HCT116 (cell line): Measurements from ENCODE around the gene HSPA4. TPM values are rescaled to one million over a fixed set of nuclear protein-coding genes. Genes with fewer than 3 reads are reported as not detected.

Experiments used
- ATAC-seq: fragments of 200-7000 bp; cut with Tn5 transposase; 2 replicates; pipeline ENCODE4 v1.9.1; 2020; ENCODE audit warnings: mild to moderate bottlenecking, moderate library complexity
- BruUV-seq: library from RNA; stranded (reverse); fragments of 400-500 nt; replicated peaks from 2 replicates; lab custom pipeline; 2021; lab: Mats Ljungman, UMichigan
- CTCF ChIA-PET: fragments of 300-600 bp; sonication (Branson Sonifier 250); formaldehyde crosslinking; loops from one replicate; lab custom pipeline; 2021; ENCODE audit warnings: antibody characterized with exemption; lab: Charles Lee
- POLR2A ChIA-PET: fragments of 300-600, 350-600 bp; sonication (Branson Sonifier 250); formaldehyde crosslinking; loops from one replicate; lab custom pipeline; 2021; ENCODE audit warnings: antibody characterized with exemption; lab: Charles Lee
- RAD21 ChIA-PET, 2 experiments: fragments of 300-600 bp; sonication (Branson Sonifier 250); formaldehyde crosslinking; loops; one replicate each; lab custom pipeline; 2023; ENCODE audit warnings: low total read pairs in 2 of 2; ENCODE audit not compliant: uncharacterized antibody in 2 of 2, unreplicated experiment in 2 of 2, low non-redundant PET in 1 of 2; lab: Charles Lee
- DNase-seq: peaks from one replicate; pipeline ENCODE4 v3.0.0-alpha.2; 2010; ENCODE audit warnings: low read depth, low spot score
- H2AFZ ChIP-seq: fragments of 200-600 bp; shearing (Covaris generic), sonication (generic); 2 replicates; pipeline ENCODE4 v1.6.1; 2017; ENCODE audit warnings: low read depth, mixed run types, mixed read lengths, antibody characterized with exemption, low read length; ENCODE audit not compliant: poor library complexity, severe bottlenecking
- H3K27ac ChIP-seq: 2 replicates; pipeline ENCODE4 v1.5.1; 2012; ENCODE audit warnings: low read depth, low read length
- H3K27me3 ChIP-seq: fragments of 200-600 bp; sonication (generic); 2 replicates; pipeline ENCODE4 v1.6.1; 2016; ENCODE audit warnings: mixed run types, low read length, mixed read lengths; ENCODE audit not compliant: insufficient read depth
- H3K36me3 ChIP-seq, 2 experiments: fragments of 200-500 bp in 1 of 2; fragments of 200-600 bp in 1 of 2; sonication (Bioruptor generic) in 1 of 2; sonication (generic) in 1 of 2; 2 replicates each; pipeline versions ENCODE4 v1.5.1 to v1.6.1; 2014 to 2016; ENCODE audit warnings: low read length in 2 of 2, inconsistent platforms in 1 of 2, mixed read lengths in 1 of 2, mixed run types in 1 of 2; ENCODE audit not compliant: insufficient read depth in 2 of 2, control insufficient read depth in 1 of 2
- H3K4me1 ChIP-seq, 2 experiments: fragments of 200-600 bp in 1 of 2; sonication (generic) in 1 of 2; 2 replicates each; pipeline versions ENCODE4 v1.5.1 to v1.6.1; 2012 to 2017; ENCODE audit warnings: low read length in 2 of 2, inconsistent platforms in 1 of 2, mild to moderate bottlenecking in 1 of 2, mixed read lengths in 1 of 2, mixed run types in 1 of 2, moderate library complexity in 1 of 2; ENCODE audit not compliant: insufficient read depth in 2 of 2, control insufficient read depth in 1 of 2
- H3K4me2 ChIP-seq: fragments of 200-600 bp; sonication (generic); 2 replicates; pipeline ENCODE4 v1.6.1; 2017; ENCODE audit warnings: mixed run types, low read length, mixed read lengths
- H3K4me3 ChIP-seq, 2 experiments: fragments of 200-600 bp in 1 of 2; sonication (generic) in 1 of 2; replicated peaks in 1 of 2; 2 replicates each; pipeline ENCODE4 v1.5.1; 2011 to 2016; ENCODE audit warnings: low read length in 2 of 2, control low read depth in 1 of 2, low read depth in 1 of 2, mild to moderate bottlenecking in 1 of 2, mixed read lengths in 1 of 2, mixed run types in 1 of 2
- H3K79me2 ChIP-seq: fragments of 200-600 bp; sonication (generic); 2 replicates; pipeline ENCODE4 v1.6.1; 2017; ENCODE audit warnings: mild to moderate bottlenecking, mixed run types, low read length, moderate library complexity, mixed read lengths; ENCODE audit not compliant: insufficient read depth
- H3K9ac ChIP-seq: fragments of 200-600 bp; sonication (generic); 2 replicates; pipeline ENCODE4 v1.6.1; 2016; ENCODE audit warnings: low read length, mixed read lengths
- H3K9me2 ChIP-seq: fragments of 200-600 bp; sonication (generic), shearing (Covaris generic); 2 replicates; pipeline ENCODE4 v1.6.1; 2017; ENCODE audit warnings: mixed run types, mild to moderate bottlenecking, moderate library complexity; ENCODE audit not compliant: insufficient read depth
- H3K9me3 ChIP-seq, 2 experiments: fragments of 200-500 bp in 1 of 2; fragments of 200-600 bp in 1 of 2; sonication (Bioruptor generic) in 1 of 2; sonication (generic) in 1 of 2; 2 replicates each; pipeline ENCODE4 v1.6.1; 2014 to 2017; ENCODE audit warnings: low read length in 2 of 2, mixed read lengths in 2 of 2, inconsistent platforms in 1 of 2, low read depth in 1 of 2, mild to moderate bottlenecking in 1 of 2, mixed run types in 1 of 2, moderate library complexity in 1 of 2; ENCODE audit not compliant: control insufficient read depth in 1 of 2, insufficient read depth in 1 of 2
- H4K20me1 ChIP-seq: fragments of 200-600 bp; sonication (generic), shearing (Covaris generic); 2 replicates; pipeline ENCODE4 v1.6.1; 2017; ENCODE audit warnings: mixed run types, mild to moderate bottlenecking, moderate library complexity; ENCODE audit not compliant: insufficient read depth
- CEBPB ChIP-seq: IDR thresholded peaks from 2 replicates; pipeline ENCODE4 v1.6.1; 2012; ENCODE audit warnings: low read depth
- EGR1 ChIP-seq: IDR thresholded peaks from 2 replicates; pipeline ENCODE4 v1.6.1; 2012; ENCODE audit warnings: low read depth
- EZH2 ChIP-seq: fragments of 200-600 bp; sonication (generic); IDR thresholded peaks from 2 replicates; pipeline ENCODE4 v1.6.1; 2017; ENCODE audit warnings: antibody characterized with exemption, mixed run types
- EZH2phosphoT487 ChIP-seq: fragments of 200-600 bp; IDR thresholded peaks from 2 replicates; pipeline ENCODE4 v1.6.1; 2018; ENCODE audit warnings: antibody characterized with exemption, borderline replicate concordance
- JUND ChIP-seq: IDR thresholded peaks from 2 replicates; pipeline ENCODE4 v1.6.1; 2012
- POLR2A ChIP-seq: IDR thresholded peaks from 2 replicates; pipeline ENCODE4 v1.7.0; 2011; ENCODE audit warnings: borderline replicate concordance; ENCODE audit not compliant: insufficient read depth, insufficient read length; ENCODE audit errors: extremely low read depth
- RAD21 ChIP-seq: IDR thresholded peaks from 2 replicates; pipeline ENCODE4 v1.6.1; 2012; ENCODE audit warnings: low read depth, mild to moderate bottlenecking
- SIN3A ChIP-seq: IDR thresholded peaks from 2 replicates; pipeline ENCODE4 v1.6.1; 2012; ENCODE audit warnings: low read depth
- SP1 ChIP-seq: IDR thresholded peaks from 2 replicates; pipeline ENCODE4 v1.6.1; 2012; ENCODE audit warnings: low read depth
- SRF ChIP-seq: IDR thresholded peaks from 2 replicates; pipeline ENCODE4 v1.6.1; 2012; ENCODE audit warnings: low read depth
- TCF7L2 ChIP-seq: IDR thresholded peaks from 2 replicates; pipeline ENCODE4 v1.7.0; 2011; ENCODE audit warnings: borderline replicate concordance, inconsistent platforms; ENCODE audit not compliant: insufficient read depth, insufficient read length; ENCODE audit errors: extremely low read depth
- YY1 ChIP-seq: IDR thresholded peaks from 2 replicates; pipeline ENCODE4 v1.6.1; 2011; ENCODE audit warnings: low read length, low read depth, moderate library complexity, mild to moderate bottlenecking; ENCODE audit not compliant: insufficient replicate concordance; ENCODE audit errors: extremely low read depth
- intact Hi-C: fragments of 100-400 bp; cut with micrococcal nuclease; formaldehyde crosslinking; loops from 2 replicates; pipeline ENCODE4 v1.10.0; 2022
- total RNA-seq: library from RNA; stranded (reverse); gene quantifications from one replicate; pipeline ENCODE4 v1.2.1, GENCODE V29; 2021; ENCODE audit not compliant: unreplicated experiment
- TF ChIP-seq, protein P1 (sequence below): IDR thresholded peaks from 2 replicates; pipeline ENCODE4 v1.6.1; 2011; ENCODE audit warnings: mild to moderate bottlenecking, low read length, moderate library complexity; ENCODE audit not compliant: insufficient replicate concordance; ENCODE audit errors: extremely low read depth
- TF ChIP-seq, protein P2 (sequence below): IDR thresholded peaks from 2 replicates; pipeline ENCODE4 v1.6.1; 2012
- TF ChIP-seq, protein P3 (sequence below): IDR thresholded peaks from 2 replicates; pipeline ENCODE4 v1.6.1; 2012; ENCODE audit warnings: low read depth

HSPA4 gene
- total RNA-seq, 1 experiment from 2014 or later, result 212 TPM

DNA sequence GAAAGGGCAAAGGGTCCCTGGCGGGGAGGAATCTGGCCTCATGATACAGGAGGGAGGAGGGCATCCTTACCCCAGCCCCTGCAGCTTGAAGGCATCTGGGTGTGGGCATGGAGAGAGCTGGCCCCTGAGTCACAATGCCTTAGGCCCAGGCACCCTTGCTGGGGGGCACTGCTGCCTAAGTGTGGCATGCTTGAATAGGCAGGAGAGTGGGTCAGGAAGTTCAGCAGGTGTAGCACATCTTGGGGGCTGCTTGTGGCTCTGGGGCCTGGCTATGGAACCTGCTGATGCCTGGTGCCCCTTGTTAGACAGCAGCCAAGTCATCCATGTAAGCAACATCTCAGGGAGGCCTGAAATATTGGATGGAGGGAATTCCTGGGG, 63.1 kb downstream of the HSPA4 start:
- Histone ChIP-seq H3K4me1 (peaks cover 0 to 4% of the 10 kb centered on the region in 2 experiments; a peak in 1 of 4 replicates), H3K9me2 (no peaks in the 10 kb centered on the region), H3K9me3 (no peaks in the 10 kb centered on the region), H3K9ac (no peak overlapping the region), H4K20me1 (no peaks in the 10 kb centered on the region), H3K4me2 (no peak overlapping the region), H3K79me2 (no peaks in the 10 kb centered on the region), H3K36me3 (no peaks in the 10 kb centered on the region), H3K27ac (no peak overlapping the region), H3K27me3 (no peaks in the 10 kb centered on the region), H2AFZ (no peak overlapping the region), H3K4me3 (no peak overlapping the region)
- ChIA-PET RAD21 (no interaction called here), POLR2A (no interaction called here), CTCF (interaction anchor here (2.6 kb wide), 1 partner anchor 133 kb away, joined by 18 read pairs; no protein-coding TSS in a partner anchor)
- ATAC-seq (no peak), DNase-seq (no peak)
- BruUV-seq, result no TSS peak
- intact Hi-C loops, result loop anchor here (5.0 kb wide), 1 partner anchor 752 kb away; no protein-coding TSS in a partner anchor
- TF ChIP-seq EZH2phosphoT487, result no peak
- TF ChIP-seq, protein P1, sequence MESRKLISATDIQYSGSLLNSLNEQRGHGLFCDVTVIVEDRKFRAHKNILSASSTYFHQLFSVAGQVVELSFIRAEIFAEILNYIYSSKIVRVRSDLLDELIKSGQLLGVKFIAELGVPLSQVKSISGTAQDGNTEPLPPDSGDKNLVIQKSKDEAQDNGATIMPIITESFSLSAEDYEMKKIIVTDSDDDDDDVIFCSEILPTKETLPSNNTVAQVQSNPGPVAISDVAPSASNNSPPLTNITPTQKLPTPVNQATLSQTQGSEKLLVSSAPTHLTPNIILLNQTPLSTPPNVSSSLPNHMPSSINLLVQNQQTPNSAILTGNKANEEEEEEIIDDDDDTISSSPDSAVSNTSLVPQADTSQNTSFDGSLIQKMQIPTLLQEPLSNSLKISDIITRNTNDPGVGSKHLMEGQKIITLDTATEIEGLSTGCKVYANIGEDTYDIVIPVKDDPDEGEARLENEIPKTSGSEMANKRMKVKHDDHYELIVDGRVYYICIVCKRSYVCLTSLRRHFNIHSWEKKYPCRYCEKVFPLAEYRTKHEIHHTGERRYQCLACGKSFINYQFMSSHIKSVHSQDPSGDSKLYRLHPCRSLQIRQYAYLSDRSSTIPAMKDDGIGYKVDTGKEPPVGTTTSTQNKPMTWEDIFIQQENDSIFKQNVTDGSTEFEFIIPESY, result no peak
- TF ChIP-seq SIN3A, result no peak

DNA sequence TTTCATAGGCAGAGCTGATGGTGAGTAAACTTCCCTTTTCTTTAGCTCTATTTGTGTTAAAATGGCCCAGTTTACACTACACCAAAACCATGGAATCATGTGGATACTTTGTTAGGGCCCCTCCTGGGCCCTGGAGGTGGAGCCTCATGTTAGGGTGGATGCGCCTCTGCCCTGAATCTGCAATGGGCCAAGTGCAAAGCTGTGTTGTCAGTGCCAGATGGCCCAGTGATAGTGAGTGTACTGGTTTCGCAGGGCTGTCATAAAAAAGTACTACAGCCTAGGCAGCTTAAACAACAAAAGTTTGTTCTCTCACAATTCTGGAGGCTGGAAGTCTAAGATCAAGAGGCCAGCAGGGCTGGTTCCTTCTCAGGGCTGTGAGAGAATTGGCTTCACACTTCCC, 64.8 kb downstream of the HSPA4 start:
- CTCF ChIA-PET, result no interaction called here

More for the DNA sequence above, 64.8 kb downstream of the HSPA4 start:
- no peak overlapping the region for H3K9ac ChIP-seq
- POLR2A ChIA-PET, result no interaction called here
- H3K4me2 ChIP-seq, result no peak overlapping the region
- no peaks in the 10 kb centered on the region for H3K79me2 ChIP-seq
- no peaks in the 10 kb centered on the region for H3K9me2 ChIP-seq
- RAD21 ChIA-PET, result no interaction called here
- no peaks in the 10 kb centered on the region for H3K4me1 ChIP-seq
- H4K20me1 ChIP-seq, result no peaks in the 10 kb centered on the region
- DNase-seq (no peak), ATAC-seq (no peak)
- H3K27ac ChIP-seq, result no peak overlapping the region
- H2AFZ ChIP-seq, result no peak overlapping the region
- no TSS peak for BruUV-seq
- no peaks in the 10 kb centered on the region for H3K36me3 ChIP-seq
- H3K4me3 ChIP-seq, result no peak overlapping the region
- no peaks in the 10 kb centered on the region for H3K27me3 ChIP-seq
- no peaks in the 10 kb centered on the region for H3K9me3 ChIP-seq
- intact Hi-C loops, result no loop called here
- TF ChIP-seq YY1 (no peak), EGR1 (no peak), SIN3A (no peak), EZH2phosphoT487 (no peak), SP1 (no peak), SRF (no peak), CEBPB (no peak), POLR2A (no peak), EZH2 (no peak), TCF7L2 (no peak), JUND (no peak), RAD21 (no peak)
- TF ChIP-seq, protein P2, sequence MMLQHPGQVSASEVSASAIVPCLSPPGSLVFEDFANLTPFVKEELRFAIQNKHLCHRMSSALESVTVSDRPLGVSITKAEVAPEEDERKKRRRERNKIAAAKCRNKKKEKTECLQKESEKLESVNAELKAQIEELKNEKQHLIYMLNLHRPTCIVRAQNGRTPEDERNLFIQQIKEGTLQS, result no peak
- TF ChIP-seq, protein P3, sequence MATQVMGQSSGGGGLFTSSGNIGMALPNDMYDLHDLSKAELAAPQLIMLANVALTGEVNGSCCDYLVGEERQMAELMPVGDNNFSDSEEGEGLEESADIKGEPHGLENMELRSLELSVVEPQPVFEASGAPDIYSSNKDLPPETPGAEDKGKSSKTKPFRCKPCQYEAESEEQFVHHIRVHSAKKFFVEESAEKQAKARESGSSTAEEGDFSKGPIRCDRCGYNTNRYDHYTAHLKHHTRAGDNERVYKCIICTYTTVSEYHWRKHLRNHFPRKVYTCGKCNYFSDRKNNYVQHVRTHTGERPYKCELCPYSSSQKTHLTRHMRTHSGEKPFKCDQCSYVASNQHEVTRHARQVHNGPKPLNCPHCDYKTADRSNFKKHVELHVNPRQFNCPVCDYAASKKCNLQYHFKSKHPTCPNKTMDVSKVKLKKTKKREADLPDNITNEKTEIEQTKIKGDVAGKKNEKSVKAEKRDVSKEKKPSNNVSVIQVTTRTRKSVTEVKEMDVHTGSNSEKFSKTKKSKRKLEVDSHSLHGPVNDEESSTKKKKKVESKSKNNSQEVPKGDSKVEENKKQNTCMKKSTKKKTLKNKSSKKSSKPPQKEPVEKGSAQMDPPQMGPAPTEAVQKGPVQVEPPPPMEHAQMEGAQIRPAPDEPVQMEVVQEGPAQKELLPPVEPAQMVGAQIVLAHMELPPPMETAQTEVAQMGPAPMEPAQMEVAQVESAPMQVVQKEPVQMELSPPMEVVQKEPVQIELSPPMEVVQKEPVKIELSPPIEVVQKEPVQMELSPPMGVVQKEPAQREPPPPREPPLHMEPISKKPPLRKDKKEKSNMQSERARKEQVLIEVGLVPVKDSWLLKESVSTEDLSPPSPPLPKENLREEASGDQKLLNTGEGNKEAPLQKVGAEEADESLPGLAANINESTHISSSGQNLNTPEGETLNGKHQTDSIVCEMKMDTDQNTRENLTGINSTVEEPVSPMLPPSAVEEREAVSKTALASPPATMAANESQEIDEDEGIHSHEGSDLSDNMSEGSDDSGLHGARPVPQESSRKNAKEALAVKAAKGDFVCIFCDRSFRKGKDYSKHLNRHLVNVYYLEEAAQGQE, result no peak
